ENCODE measurements around the gene STIP1.

The STIP1 gene

GRCh38 chr11:64216879-64217278 is 30.9 kb downstream of the STIP1 start:
- H3K27ac Mint-ChIP-seq: no peak overlapping the region
- no peak overlapping the region for H3K4me3 Mint-ChIP-seq
- no peaks in the 10 kb centered on the region for H3K27me3 Mint-ChIP-seq (ENCODE audit: low read depth)
- DNase-seq (ENCODE audit: low spot score): no peak
- peaks cover 4% of the 10 kb centered on the region for H3K4me1 Mint-ChIP-seq (ENCODE audit: low read depth)
- H3K9me3 Mint-ChIP-seq: no peaks in the 10 kb centered on the region
- peaks cover 35% of the 10 kb centered on the region for H3K36me3 Mint-ChIP-seq (ENCODE audit: low read depth)

DNA sequence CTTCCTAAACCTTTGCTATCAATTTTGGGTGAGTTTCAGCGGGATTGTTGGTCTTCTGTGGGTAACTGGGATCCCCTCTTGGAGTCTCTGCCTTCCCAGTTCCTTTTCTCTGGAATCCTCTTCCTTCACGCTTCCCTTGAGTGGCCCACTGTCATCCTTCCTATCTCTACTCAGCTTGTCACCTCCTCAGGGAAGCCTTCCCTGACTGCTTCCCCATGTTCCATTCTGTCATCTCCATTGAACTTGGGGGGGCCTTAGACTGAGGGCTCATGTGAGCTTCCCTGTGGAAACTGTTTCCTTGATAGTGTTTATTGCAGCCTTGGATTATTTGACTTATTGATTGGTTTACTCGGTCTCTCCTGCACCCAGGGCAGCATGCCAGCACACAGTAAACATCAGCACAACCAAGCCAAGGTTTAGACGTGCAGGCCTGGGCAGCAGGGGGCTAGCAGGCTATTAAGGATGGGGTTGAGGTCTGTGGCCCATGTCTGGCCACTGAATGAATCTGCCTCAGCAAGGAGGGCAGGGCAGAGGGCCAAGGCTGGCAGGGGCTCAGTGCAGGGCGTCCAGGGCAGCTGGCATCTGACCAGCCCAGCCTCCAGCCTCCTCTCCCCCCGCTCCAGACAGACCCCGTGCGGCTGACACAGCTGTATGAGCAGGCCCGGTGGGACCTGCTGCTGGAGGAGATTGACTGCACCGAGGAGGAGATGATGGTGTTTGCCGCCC is 32.8 kb downstream of the STIP1 start:
- Mint-ChIP-seq H3K27ac (no peak overlapping the region), H3K4me3 (no peak overlapping the region), H3K36me3 (ENCODE audit: low read depth) (peaks cover 30% of the 10 kb centered on the region), H3K9me3 (no peaks in the 10 kb centered on the region), H3K27me3 (ENCODE audit: low read depth) (no peaks in the 10 kb centered on the region), H3K4me1 (ENCODE audit: low read depth) (no peaks in the 10 kb centered on the region)
- no peak for DNase-seq (ENCODE audit: low spot score)

DNA sequence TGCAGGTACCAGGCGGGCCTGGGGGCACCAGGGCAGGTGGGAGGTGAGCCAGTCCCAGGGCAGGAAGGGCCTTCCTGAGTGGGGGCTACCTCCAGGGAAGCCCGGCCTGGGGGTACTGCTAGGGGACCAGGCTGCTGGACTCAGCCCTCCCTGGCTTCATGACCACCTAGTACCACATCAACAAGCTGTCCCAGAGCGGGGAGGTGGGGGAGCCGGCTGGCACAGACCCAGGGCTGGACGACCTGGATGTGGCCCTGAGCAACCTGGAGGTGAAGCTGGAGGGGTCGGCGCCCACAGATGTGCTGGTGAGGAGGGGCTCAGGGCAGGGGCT is 33.3 kb downstream of the STIP1 start:
- H3K27ac Mint-ChIP-seq: no peak overlapping the region
- H3K4me1 Mint-ChIP-seq (ENCODE audit: low read depth): no peaks in the 10 kb centered on the region
- H3K9me3 Mint-ChIP-seq: no peaks in the 10 kb centered on the region
- H3K27me3 Mint-ChIP-seq (ENCODE audit: low read depth): no peaks in the 10 kb centered on the region
- H3K4me3 Mint-ChIP-seq: no peak overlapping the region
- peaks cover 27% of the 10 kb centered on the region for H3K36me3 Mint-ChIP-seq (ENCODE audit: low read depth)
- no peak for DNase-seq (ENCODE audit: low spot score)

GRCh38 chr11:64219755-64220154 is 33.8 kb downstream of the STIP1 start:
- DNase-seq (ENCODE audit: low spot score): no peak
- Mint-ChIP-seq H3K4me3 (no peak overlapping the region), H3K4me1 (ENCODE audit: low read depth) (peaks cover 1% of the 10 kb centered on the region), H3K36me3 (ENCODE audit: low read depth) (peaks cover 27% of the 10 kb centered on the region), H3K27me3 (ENCODE audit: low read depth) (no peaks in the 10 kb centered on the region), H3K9me3 (no peaks in the 10 kb centered on the region), H3K27ac (no peak overlapping the region)

- H3K27me3 Mint-ChIP-seq (ENCODE audit: low read depth): no peaks in the 10 kb centered on the region
- H3K36me3 Mint-ChIP-seq (ENCODE audit: low read depth): peaks cover 22% of the 10 kb centered on the region
- no peaks in the 10 kb centered on the region for H3K9me3 Mint-ChIP-seq
- H3K4me3 Mint-ChIP-seq: no peak overlapping the region
- DNase-seq (ENCODE audit: low spot score): no peak
- no peak overlapping the region for H3K27ac Mint-ChIP-seq
- H3K4me1 Mint-ChIP-seq (ENCODE audit: low read depth): peaks cover 6% of the 10 kb centered on the region
These were observed 34.3 kb downstream of the STIP1 start for GRCh38 chr11:64220271-64220670.

- Mint-ChIP-seq H3K4me3 (no peak overlapping the region), H3K4me1 (ENCODE audit: low read depth) (peaks cover 8% of the 10 kb centered on the region), H3K36me3 (ENCODE audit: low read depth) (peaks cover 21% of the 10 kb centered on the region), H3K27me3 (ENCODE audit: low read depth) (no peaks in the 10 kb centered on the region), H3K27ac (no peak overlapping the region), H3K9me3 (no peaks in the 10 kb centered on the region)
- no peak for DNase-seq (ENCODE audit: low spot score)
These were observed 34.8 kb downstream of the STIP1 start for GRCh38 chr11:64220798-64221197.

DNA sequence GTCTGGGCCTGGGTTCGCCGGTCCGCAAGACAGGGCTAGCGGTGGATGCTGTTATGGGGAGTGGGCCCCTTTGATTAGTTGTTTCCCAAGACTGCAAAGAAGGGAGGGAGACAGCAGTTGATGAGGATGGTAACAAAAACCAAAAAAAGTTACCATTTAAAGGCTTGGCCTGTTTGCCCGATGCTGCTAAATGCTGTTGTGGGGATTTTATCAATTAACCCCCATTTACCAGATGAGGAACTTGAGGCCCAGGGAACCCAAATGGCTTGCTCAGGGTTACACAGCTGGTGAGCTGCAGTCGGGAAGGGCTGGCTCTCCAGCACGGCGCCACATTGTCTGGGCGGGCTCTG is 36.7 kb downstream of the STIP1 start:
- Mint-ChIP-seq H3K27me3 (ENCODE audit: low read depth) (no peaks in the 10 kb centered on the region), H3K36me3 (ENCODE audit: low read depth) (peaks cover 18% of the 10 kb centered on the region), H3K4me1 (ENCODE audit: low read depth) (peaks cover 14% of the 10 kb centered on the region), H3K9me3 (no peaks in the 10 kb centered on the region), H3K4me3 (no peak overlapping the region), H3K27ac (no peak overlapping the region)
- no peak for DNase-seq (ENCODE audit: low spot score)

- no peak overlapping the region for H3K27ac Mint-ChIP-seq
- no peaks in the 10 kb centered on the region for H3K9me3 Mint-ChIP-seq
- H3K4me1 Mint-ChIP-seq (ENCODE audit: low read depth): peaks cover 16% of the 10 kb centered on the region
- H3K27me3 Mint-ChIP-seq (ENCODE audit: low read depth): no peaks in the 10 kb centered on the region
- H3K36me3 Mint-ChIP-seq (ENCODE audit: low read depth): peaks cover 17% of the 10 kb centered on the region
- H3K4me3 Mint-ChIP-seq: no peak overlapping the region
- no peak for DNase-seq (ENCODE audit: low spot score)
These were observed 37.2 kb downstream of the STIP1 start for GRCh38 chr11:64223001-64223651.

DNA sequence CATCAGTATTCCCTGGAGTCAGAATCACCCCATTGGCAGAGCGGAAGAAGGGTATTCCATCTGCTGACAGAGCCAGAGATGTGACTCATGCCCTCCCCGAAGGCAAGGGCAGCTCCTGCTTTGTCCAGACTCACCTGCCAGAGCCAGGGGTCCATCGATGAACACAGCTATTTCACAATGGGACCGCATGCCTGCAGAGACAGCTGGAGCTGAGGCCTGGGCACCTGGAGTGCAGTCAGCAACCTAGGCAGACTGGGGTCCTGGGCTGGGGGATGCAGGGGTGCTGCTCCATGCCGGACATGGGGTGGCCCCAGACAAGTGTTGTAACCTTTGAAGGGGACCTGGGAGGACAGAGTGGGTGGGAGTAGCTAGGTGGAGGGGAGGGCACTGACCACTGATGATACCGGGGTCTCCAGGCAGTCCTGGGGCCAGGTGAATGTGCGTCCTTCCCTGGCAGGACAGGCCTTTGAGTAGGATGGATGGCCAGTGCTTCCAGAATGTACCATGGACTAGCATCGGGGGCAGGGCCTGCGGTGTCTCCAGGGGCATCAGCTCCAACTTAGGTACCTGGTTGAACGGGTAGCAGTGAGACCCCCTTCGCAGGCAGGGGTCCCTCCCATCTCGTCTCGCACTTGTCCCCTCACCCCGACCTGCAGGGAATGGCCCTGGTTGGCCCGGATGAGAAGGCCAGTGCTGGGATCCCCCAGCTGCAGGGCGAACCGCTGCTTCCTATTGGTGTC is 38.4 kb downstream of the STIP1 start:
- Mint-ChIP-seq H3K9me3 (no peaks in the 10 kb centered on the region), H3K27me3 (ENCODE audit: low read depth) (no peaks in the 10 kb centered on the region), H3K36me3 (ENCODE audit: low read depth) (peaks cover 10% of the 10 kb centered on the region), H3K27ac (peak overlapping the region; percentile 60), H3K4me1 (ENCODE audit: low read depth) (peaks cover 16% of the 10 kb centered on the region), H3K4me3 (peak overlapping the region; percentile 89)
- no peak for DNase-seq (ENCODE audit: low spot score)

GRCh38 chr11:64224891-64225607 is 39.1 kb downstream of the STIP1 start:
- no peak for DNase-seq (ENCODE audit: low spot score)
- Mint-ChIP-seq H3K4me3 (peak overlapping the region; percentile 89), H3K27me3 (ENCODE audit: low read depth) (no peaks in the 10 kb centered on the region), H3K4me1 (ENCODE audit: low read depth) (peaks cover 23% of the 10 kb centered on the region), H3K27ac (peak overlapping the region; percentile 60), H3K9me3 (no peaks in the 10 kb centered on the region), H3K36me3 (ENCODE audit: low read depth) (peaks cover 12% of the 10 kb centered on the region)

DNA sequence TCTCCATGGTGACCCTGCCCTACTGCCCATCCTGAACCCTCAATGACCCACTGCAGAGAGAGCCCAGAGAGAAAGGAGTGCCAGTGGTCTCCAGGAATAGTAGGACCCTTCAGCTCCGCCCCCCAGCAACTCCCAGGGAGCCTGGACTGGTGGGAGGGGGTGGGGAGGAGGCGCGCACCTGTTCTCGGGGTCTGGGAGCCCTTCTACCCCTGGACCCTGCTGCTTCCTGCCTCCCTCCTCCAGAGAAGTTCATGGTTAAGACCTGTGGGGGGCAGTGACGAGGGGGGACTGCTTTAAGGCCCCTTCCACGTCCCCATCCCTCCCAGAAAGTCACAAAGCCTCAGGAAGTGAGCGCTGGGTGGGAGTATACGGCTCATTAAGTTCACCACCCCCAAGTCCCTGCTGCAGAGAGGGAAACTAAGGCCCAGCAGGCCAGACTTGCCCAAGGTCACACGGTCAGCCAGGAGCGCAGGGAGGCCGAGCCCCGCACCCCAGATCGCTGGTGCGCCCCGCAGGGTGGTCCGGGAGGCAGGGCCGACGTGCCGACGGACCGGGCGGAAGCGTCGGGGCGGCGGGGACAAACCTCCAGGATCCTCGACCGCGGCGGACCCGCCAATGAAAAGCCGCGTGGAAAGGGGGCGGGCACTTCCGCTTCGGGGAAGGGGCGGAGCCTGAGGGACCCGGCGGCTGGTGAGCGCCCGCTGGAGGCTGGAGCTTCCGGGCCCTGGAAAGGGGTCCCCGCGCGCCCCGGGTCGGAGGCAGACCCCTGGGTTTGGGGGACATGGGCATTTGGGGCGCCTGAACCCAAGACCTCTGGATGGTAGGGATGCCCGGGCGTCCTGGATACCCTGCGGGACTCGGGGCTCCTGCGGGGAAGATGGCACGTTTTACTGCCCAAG is 39.9 kb downstream of the STIP1 start, which contains the start of the genes NUDT22 and TRPT1:
TSS of gene NUDT22 (plus strand) at position 667 of the 899 bp plus-strand sequence. CDS start 379 bp downstream, outside the sequence.
TSS of gene TRPT1 (minus strand) at position 579 of the 899 bp plus-strand sequence. CDS start at position 253, 326 bp downstream.
- Mint-ChIP-seq H3K9me3 (no peaks in the 10 kb centered on the region), H3K27ac (peak within 1 kb of the TSS; percentile 80), H3K27me3 (ENCODE audit: low read depth) (no peaks in the 10 kb centered on the region), H3K4me1 (ENCODE audit: low read depth) (peaks cover 23% of the 10 kb centered on the region), H3K4me3 (peak within 1 kb of the TSS; percentile 89), H3K36me3 (ENCODE audit: low read depth) (peaks cover 12% of the 10 kb centered on the region)
- DNase-seq (ENCODE audit: low spot score): peak; percentile 92

DNA sequence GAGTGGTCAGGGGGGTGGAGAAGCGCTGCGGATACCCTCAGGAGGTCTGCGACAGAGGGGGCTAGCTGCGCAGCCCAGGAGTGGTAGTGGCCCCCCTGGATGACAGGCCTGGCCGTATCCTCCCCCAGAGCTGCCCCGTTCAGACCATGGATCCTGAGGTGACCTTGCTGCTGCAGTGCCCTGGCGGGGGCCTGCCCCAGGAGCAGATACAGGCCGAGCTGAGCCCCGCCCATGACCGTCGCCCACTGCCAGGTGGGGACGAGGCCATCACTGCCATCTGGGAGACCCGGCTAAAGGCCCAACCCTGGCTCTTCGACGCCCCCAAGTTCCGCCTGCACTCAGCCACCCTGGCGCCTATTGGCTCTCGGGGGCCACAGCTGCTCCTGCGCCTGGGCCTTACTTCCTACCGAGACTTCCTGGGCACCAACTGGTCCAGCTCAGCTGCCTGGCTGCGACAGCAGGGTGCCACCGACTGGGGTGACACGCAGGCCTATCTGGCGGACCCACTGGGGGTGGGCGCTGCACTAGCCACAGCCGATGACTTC is 40.6 kb downstream of the STIP1 start:
- peak overlapping the region; percentile 80 for H3K27ac Mint-ChIP-seq

More for the DNA sequence above, 40.6 kb downstream of the STIP1 start:
- Mint-ChIP-seq H3K27me3 (ENCODE audit: low read depth) (no peaks in the 10 kb centered on the region), H3K4me1 (ENCODE audit: low read depth) (peaks cover 24% of the 10 kb centered on the region), H3K36me3 (ENCODE audit: low read depth) (peaks cover 9% of the 10 kb centered on the region), H3K9me3 (no peaks in the 10 kb centered on the region), H3K4me3 (peak overlapping the region; percentile 89)
- DNase-seq (ENCODE audit: low spot score): peak; percentile 69

Measured in T-helper 2 cell treated with Interferon-gamma antibody and Interleukin-4, amounts not matched to agents 5 μg/mL and 100 μg/mL, for 36 hours (primary cell).